PC-9 (cell line): ENCODE measurements around the gene CD1C.
"Not testable (repeated sequence)": the region's sequence is repeated elsewhere in the genome, so short reads cannot be mapped to it uniquely, and the experiment has no call there.

Experiments used
- EZH2 ChIP-seq: fragments of 200-600 bp; sonication (generic); IDR thresholded peaks from 2 replicates; pipeline ENCODE4 v1.8.0; 2017; ENCODE audit warnings: antibody characterized with exemption, low read depth
- TF ChIP-seq, protein P1 (sequence below): fragments of 200-600 bp; sonication (generic); conservative IDR thresholded peaks from 2 replicates; pipeline ENCODE4 v1.6.1; 2017; ENCODE audit warnings: mixed run types, antibody characterized with exemption, mild to moderate bottlenecking, moderate library complexity

DNA sequence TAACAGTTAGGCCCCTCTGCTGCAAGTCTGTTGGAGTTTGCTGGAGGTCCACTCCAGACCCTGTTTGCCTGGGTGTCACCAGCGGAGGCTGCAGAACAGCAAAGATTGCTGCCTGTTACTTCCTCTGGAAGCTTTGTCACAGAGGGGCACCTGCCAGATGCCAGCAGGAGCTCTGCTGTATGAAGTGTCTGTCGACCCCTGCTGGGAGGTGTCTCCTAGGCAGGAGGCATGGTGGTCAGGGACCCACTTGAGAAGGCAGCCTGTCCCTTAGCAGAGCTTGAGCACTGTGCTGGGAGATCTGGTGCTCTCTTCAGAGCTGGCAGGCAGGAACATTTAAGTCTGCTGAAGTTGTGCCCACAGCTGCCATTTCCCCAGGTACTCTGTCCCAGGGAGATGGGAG is 7.3 kb upstream of the CD1C start:
- TF ChIP-seq, protein P1, sequence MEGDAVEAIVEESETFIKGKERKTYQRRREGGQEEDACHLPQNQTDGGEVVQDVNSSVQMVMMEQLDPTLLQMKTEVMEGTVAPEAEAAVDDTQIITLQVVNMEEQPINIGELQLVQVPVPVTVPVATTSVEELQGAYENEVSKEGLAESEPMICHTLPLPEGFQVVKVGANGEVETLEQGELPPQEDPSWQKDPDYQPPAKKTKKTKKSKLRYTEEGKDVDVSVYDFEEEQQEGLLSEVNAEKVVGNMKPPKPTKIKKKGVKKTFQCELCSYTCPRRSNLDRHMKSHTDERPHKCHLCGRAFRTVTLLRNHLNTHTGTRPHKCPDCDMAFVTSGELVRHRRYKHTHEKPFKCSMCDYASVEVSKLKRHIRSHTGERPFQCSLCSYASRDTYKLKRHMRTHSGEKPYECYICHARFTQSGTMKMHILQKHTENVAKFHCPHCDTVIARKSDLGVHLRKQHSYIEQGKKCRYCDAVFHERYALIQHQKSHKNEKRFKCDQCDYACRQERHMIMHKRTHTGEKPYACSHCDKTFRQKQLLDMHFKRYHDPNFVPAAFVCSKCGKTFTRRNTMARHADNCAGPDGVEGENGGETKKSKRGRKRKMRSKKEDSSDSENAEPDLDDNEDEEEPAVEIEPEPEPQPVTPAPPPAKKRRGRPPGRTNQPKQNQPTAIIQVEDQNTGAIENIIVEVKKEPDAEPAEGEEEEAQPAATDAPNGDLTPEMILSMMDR, result not testable (repeated sequence)
- not testable (repeated sequence) for TF ChIP-seq EZH2
